Brain microvascular endothelial cell (primary cell): ENCODE results near the gene MRPS35.
A peak's percentile ranks its signal among the peaks of the same experiment; 100 is the strongest.

Experiments used
- DNase-seq: peaks from one replicate; pipeline ENCODE4 v3.0.0-alpha.2; 2020
- H3K27ac ChIP-seq: fragments of 250-450 bp; sonication (Bioruptor Pico); 2 replicates; pipeline ENCODE4 v1.5.1; 2020; ENCODE audit warnings: mild to moderate bottlenecking, moderate library complexity
- H3K27me3 ChIP-seq: fragments of 250-450 bp; sonication (Bioruptor Pico); replicated peaks from 2 replicates; pipeline ENCODE4 v1.5.1; 2020; ENCODE audit warnings: mild to moderate bottlenecking
- H3K36me3 ChIP-seq: fragments of 250-450 bp; sonication (Bioruptor Pico); replicated peaks from 2 replicates; pipeline ENCODE4 v1.5.1; 2020; ENCODE audit warnings: mild to moderate bottlenecking
- H3K4me3 ChIP-seq: 2 replicates; pipeline ENCODE4 v1.5.1; 2011; ENCODE audit warnings: low read depth, mild to moderate bottlenecking, control low read depth, low read length, moderate library complexity
- CTCF ChIP-seq: IDR thresholded peaks from 2 replicates; pipeline ENCODE4 v1.5.1; 2011; ENCODE audit warnings: low read depth, mild to moderate bottlenecking, moderate library complexity, low read length, control low read depth, inconsistent platforms; ENCODE audit errors: missing control alignments
- in situ Hi-C: cut with HindIII; loops from 2 replicates; pipeline ENCODE4 v1.10.0; 2017; ENCODE audit warnings: low sequenced_read_pairs, low pct_ligation_motif_present

The MRPS35 gene

GRCh38 chr12:27709932-27710591 is 570 bp upstream of the MRPS35 start:
- in situ Hi-C loops: no loop called here
- peak overlapping the region; percentile 100 for H3K4me3 ChIP-seq
- peaks cover 1% of the 10 kb centered on the region for H3K36me3 ChIP-seq
- H3K27me3 ChIP-seq: no peaks in the 10 kb centered on the region
- no peak for TF ChIP-seq CTCF
- DNase-seq: peak; percentile 45
- peak overlapping the region; percentile 83 for H3K27ac ChIP-seq

- Histone ChIP-seq H3K27ac (peak overlapping the region; percentile 83), H3K4me3 (peak overlapping the region; percentile 100), H3K27me3 (no peaks in the 10 kb centered on the region), H3K36me3 (peaks cover 8% of the 10 kb centered on the region)
- no peak for TF ChIP-seq CTCF
- in situ Hi-C loops: no loop called here
- peak; percentile 5 for DNase-seq
Observed at GRCh38 chr12:27711317-27711682, 668 bp downstream of the MRPS35 start.

GRCh38 chr12:27711967-27712366 is 1.3 kb downstream of the MRPS35 start:
- Histone ChIP-seq H3K4me3 (peak overlapping the region; percentile 100), H3K27me3 (no peaks in the 10 kb centered on the region), H3K36me3 (peaks cover 15% of the 10 kb centered on the region), H3K27ac (no peak overlapping the region)
- in situ Hi-C loops: no loop called here
- DNase-seq: no peak
- no peak for TF ChIP-seq CTCF

GRCh38 chr12:27723212-27723611 is 12.6 kb downstream of the MRPS35 start:
- no peaks in the 10 kb centered on the region for H3K27me3 ChIP-seq
- no peak for DNase-seq
- peaks cover 20% of the 10 kb centered on the region for H3K36me3 ChIP-seq
- in situ Hi-C loops: no loop called here
- H3K4me3 ChIP-seq: no peak overlapping the region
- TF ChIP-seq CTCF: no peak
- no peak overlapping the region for H3K27ac ChIP-seq

GRCh38 chr12:27730097-27730588 is 19.5 kb downstream of the MRPS35 start:
- H3K36me3 ChIP-seq: peaks cover 7% of the 10 kb centered on the region
- in situ Hi-C loops: no loop called here

More at GRCh38 chr12:27730097-27730588, 19.5 kb downstream of the MRPS35 start:
- Histone ChIP-seq H3K4me3 (no peak overlapping the region), H3K27me3 (no peaks in the 10 kb centered on the region), H3K27ac (no peak overlapping the region)
- TF ChIP-seq CTCF: no peak
- no peak for DNase-seq
